Measurements from ENCODE around the gene TAC1.
A peak's percentile ranks its signal among the peaks of the same experiment; 100 is the strongest.
"Not testable (repeated sequence)": the region's sequence is repeated elsewhere in the genome, so short reads cannot be mapped to it uniquely, and the experiment has no call there.

The TAC1 gene, protein sequence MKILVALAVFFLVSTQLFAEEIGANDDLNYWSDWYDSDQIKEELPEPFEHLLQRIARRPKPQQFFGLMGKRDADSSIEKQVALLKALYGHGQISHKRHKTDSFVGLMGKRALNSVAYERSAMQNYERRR

DNA sequence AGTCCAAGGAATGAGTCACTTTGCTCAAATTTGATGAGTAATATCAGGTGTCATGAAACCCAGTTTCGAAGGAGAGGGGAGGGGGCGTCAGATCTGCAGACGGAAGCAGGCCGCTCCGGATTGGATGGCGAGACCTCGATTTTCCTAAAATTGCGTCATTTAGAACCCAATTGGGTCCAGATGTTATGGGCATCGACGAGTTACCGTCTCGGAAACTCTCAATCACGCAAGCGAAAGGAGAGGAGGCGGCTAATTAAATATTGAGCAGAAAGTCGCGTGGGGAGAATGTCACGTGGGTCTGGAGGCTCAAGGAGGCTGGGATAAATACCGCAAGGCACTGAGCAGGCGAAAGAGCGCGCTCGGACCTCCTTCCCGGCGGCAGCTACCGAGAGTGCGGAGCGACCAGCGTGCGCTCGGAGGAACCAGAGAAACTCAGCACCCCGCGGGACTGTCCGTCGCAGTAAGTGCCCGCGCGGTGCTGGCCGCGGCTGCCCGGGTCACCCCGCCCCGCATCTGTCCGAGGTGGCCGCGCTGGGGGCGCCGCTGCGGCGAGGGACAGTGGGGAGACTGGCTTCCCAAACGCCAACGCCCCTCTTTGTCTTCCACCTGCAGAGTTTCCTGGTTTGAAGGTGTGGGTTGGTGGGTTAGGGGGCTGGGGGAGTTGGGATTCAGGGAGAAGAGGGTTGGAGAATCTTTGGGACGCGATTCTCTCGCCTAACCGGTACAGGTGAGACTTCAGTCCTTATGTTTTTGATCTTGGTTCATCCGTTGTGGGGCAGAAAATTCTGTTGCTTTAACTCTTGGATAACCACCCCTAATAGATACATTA, at the start of gene TAC1:
Gene TAC1 (plus strand): TSS at position 351 of the 829 bp plus-strand sequence. CDS start 527 bp downstream, outside the sequence.
- DNase-seq: peak; percentile 54

- DNase-seq: no peak
Measured at GRCh38 chr7:97685952-97686351, 45.9 kb upstream of the TAC1 start.

DNA sequence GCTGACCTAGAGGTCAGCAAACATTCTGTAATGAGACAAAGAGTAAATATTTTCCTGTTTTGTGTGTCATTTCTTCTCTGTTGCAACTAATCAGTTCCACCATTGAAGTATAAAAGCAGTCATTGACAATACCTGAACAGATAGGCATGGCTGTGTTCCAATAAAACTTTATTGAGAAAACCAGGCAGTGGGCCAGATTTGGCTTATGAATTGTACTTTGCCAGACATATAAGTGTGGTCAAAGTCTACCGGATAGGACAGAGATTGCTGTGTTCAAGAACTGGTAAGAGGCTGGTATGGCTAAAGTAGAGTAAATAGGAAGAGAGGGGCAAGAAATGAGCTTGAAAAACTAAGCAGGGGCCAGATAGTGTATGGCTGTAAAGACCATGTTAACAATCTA, 38.3 kb upstream of the TAC1 start:
- peak; percentile 45 for DNase-seq

GRCh38 chr7:97694355-97694754, 37.5 kb upstream of the TAC1 start:
- no peak for DNase-seq

- peak; percentile 17 for DNase-seq
Measured at GRCh38 chr7:97697396-97697795, 34.5 kb upstream of the TAC1 start.

GRCh38 chr7:97722386-97722785, 9.5 kb upstream of the TAC1 start:
- DNase-seq: no peak

GRCh38 chr7:97732565-97733275, 834 bp downstream of the TAC1 start:
- no peak for DNase-seq

DNA sequence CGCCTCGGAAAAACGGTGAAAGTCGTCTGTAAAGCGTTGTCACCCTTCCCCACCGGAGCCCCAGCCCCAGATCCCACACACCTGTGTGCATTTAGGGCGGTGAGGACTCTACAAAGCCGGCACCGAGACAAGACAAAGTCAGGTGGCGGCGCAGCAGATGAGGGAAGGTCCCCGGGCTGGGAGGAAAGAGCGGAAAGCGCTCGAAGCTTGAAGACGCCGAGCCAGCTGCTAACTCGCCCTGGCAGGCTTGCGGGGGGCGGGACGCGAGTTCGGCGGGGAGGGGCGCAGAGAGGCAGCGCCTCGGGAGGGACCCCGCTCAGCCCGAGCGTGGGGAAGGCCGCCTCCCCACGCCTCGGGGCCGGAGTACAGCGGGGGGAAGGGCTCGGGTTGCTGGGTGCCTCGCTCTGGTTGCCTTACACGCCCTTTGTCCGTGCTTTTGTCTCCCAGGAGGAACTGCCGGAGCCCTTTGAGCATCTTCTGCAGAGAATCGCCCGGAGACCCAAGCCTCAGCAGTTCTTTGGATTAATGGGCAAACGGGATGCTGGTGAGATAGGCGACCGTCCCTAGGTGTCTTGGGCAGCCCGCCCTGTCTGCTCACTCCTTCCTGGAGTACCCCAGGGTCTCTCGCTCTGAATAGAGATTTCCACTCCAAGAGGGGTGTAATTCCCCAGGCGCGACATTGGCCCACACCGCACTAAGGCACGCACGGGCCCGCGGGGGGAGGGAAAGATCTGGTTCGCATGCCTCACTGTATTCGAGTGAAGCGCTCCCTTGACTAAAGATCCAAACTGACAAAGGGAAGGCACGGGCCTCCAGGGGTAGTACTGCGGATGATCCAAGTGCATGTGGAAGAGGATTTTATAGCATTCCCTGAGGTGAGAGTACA, 1.6 kb downstream of the TAC1 start:
- DNase-seq: peak; percentile 66

GRCh38 chr7:97734255-97734654, 2.4 kb downstream of the TAC1 start:
- no peak for DNase-seq

GRCh38 chr7:97735075-97735474, 3.2 kb downstream of the TAC1 start:
- DNase-seq: no peak

DNA sequence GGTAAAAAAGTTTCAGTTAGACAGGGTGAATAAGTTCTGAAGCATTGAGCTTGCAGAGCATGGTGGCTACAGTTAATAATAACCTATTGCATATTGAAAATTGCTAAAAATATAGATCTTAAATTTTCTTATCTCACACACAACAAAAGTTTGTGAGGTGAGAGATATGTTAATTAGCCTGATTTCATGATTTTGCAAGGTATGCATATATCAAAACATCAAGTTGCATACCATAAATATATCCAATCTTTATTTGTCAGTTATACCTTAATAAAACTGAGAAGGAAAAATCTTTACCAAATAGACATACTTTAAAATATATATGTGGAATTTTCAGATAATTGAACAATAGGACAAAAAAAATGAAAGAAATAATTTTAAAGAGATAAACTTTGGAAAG, 16.6 kb downstream of the TAC1 start:
- DNase-seq: no peak

DNA sequence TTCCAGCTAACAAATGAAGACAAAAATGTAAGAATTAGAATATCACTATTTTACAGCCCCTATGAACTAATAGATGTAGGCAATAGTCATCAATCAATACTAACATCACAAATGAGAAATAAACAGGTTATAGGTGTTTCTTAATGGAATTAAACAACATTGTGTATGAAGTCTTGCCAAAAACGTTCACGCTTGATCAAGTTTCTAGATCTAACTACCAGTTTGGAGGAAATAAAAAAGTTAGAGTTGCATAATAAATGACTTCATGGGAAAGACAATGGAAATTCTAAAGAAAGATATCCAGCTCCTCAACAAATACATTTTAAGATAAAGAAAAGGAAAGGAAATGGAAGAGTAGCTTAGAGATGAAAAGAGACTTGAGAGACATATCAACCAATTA, 19.7 kb downstream of the TAC1 start:
- DNase-seq: no peak

DNA sequence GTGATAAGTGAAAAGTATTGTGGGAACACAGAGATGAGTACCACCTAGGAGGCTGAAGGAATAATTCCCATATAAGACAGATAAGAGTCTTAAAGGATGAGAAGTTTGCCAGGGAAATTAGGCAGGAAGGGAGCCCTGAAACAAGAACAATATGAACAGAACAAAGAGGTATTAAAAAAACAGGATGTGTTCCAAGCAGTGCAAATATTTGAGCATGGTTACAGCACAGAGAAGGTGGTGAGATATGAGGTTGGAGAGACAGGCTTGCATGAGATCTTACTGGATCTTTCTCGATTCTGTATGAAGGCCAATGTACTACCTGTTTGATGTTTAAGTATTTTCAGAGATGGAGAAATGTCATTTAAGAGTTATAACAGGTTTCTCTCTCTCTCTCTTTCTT, 20.3 kb downstream of the TAC1 start:
- DNase-seq: no peak

GRCh38 chr7:97757824-97758223, 25.9 kb downstream of the TAC1 start:
- no peak for DNase-seq

- no peak for DNase-seq
Measured at GRCh38 chr7:97770850-97771249, 39.0 kb downstream of the TAC1 start.

DNA sequence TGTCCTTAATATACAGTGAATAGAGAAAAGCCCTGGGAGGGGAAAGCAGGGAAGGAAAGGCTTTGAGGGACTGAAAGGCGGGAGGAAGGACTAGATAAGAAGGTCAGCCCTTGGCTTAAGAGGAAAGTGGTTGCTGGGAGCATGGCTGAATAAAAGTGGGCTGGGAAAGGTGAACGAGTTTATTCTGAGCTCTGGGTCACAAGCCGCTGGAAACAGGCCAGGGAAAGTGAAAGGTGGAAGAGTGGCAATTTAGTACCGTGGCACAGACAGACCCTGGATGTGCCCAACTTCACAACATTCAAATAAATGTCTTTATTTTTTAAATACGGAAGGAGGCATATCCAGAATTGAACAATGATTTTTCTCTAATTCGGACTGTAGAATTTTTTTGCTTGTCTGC, 39.7 kb downstream of the TAC1 start:
- no peak for DNase-seq

DNA sequence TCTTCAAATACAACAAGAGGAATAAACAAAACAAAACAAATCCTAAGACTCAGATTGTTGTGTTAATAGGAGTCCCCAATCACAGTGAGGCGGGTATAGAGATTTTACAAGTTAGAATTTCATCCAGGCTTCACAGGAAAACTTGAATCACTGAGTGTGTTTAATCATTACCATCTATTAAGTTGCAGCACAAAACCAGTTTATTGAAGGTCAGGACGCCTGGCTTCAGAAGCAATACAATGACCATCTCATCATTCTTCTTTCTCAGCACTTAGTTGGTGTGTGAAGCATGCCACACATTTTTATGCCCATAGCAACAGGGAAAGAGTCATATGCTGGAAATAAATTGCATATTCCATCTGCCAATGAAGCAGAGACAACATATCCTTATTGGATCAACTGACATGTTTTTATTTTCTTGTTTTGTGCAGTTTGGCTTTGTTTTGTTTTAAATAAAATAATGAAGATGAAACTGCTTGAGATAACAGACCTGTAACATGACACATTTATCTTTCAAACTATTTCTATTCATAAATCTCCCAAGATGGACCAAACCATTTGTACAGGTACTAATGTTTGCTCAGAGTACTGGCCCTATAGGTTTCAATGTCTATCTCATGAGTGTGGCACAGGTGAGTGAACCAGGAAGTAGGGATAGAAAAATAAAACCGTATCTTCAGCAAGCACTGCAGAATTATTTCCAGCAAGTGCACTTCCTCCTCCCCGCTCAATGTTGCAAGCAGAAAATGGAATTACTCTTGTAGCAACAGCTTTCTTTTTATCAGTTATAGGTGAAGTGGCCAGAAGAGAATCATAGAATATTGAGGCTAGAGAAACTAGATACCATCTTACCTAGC, 40.4 kb downstream of the TAC1 start:
- DNase-seq: no peak

DNA sequence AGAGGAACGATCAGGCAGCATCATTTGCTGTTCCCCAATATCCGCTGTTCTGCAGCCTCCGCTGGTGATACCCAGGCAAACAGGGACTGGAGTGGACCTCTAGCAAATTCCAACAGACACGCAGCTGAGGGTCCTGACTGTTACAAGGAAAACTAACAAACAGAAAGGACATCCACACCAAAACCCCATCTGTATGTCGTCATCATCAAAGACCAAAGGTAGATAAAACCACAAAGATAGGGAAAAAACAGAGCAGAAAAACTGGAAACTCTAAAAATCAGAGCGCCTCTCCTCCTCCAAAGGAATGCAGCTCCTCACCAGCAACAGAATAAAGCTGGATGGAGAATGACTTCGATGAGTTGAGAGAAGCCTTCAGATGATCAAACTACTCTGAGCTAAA, 54.5 kb downstream of the TAC1 start:
- DNase-seq: not testable (repeated sequence)

All from NCI-H82 (cell line).